Activated CD4-positive, alpha-beta T cell treated with anti-CD3 and anti-CD28 coated beads for 36 hours (primary cell): ENCODE data around the gene AGXT2. TPM values are rescaled to one million over a fixed set of nuclear protein-coding genes. Genes with fewer than 3 reads are reported as not detected.

Experiments used
- ATAC-seq: fragments of 200-7000 bp; cut with Tn5 transposase; one replicate; pipeline ENCODE4 v1.10.0; 2021; ENCODE audit warnings: mild to moderate bottlenecking, moderate library complexity
- CTCF ChIA-PET: fragments of 350-600 bp; sonication (Branson Sonifier 250); formaldehyde crosslinking; loops from one replicate; lab custom pipeline; 2021; ENCODE audit warnings: antibody characterized with exemption; lab: Charles Lee
- POLR2A ChIA-PET: fragments of 350-600 bp; sonication (Branson Sonifier 250); formaldehyde crosslinking; loops from one replicate; lab custom pipeline; 2021; ENCODE audit warnings: antibody characterized with exemption, inconsistent platforms; lab: Charles Lee
- DNase-seq: peaks from one replicate; pipeline ENCODE4 v3.0.0-alpha.2; 2020
- H3K27ac Mint-ChIP-seq: one replicate; pipeline ENCODE4 v1.8.0; 2021; ENCODE audit warnings: mixed read lengths
- H3K27me3 Mint-ChIP-seq: one replicate; pipeline ENCODE4 v1.8.0; 2021; ENCODE audit warnings: mixed read lengths
- H3K36me3 Mint-ChIP-seq: one replicate; pipeline ENCODE4 v1.8.0; 2021; ENCODE audit warnings: low read depth, mixed read lengths
- H3K4me1 Mint-ChIP-seq: one replicate; pipeline ENCODE4 v1.8.0; 2021; ENCODE audit warnings: mixed read lengths
- H3K4me3 Mint-ChIP-seq: one replicate; pipeline ENCODE4 v1.8.0; 2021; ENCODE audit warnings: mild to moderate bottlenecking, moderate library complexity, mixed read lengths
- H3K9me3 Mint-ChIP-seq: one replicate; pipeline ENCODE4 v1.8.0; 2021; ENCODE audit warnings: low read depth, mixed read lengths
- intact Hi-C, 2 experiments: fragments of 100-400 bp; cut with DNase I in 1 of 2; cut with micrococcal nuclease in 1 of 2; formaldehyde crosslinking; loops; one replicate each; pipeline versions ENCODE4 v1.14.2 to v1.15.1; 2022 to 2024; cut with DNase I, micrococcal nuclease
- total RNA-seq, 2 experiments: library from RNA; stranded (reverse); gene quantifications; one replicate each; pipeline ENCODE4 v1.2.3, GENCODE V29; 2021

Gene AGXT2
- total RNA-seq, 2 experiments from 2014 or later, result not detected

DNA sequence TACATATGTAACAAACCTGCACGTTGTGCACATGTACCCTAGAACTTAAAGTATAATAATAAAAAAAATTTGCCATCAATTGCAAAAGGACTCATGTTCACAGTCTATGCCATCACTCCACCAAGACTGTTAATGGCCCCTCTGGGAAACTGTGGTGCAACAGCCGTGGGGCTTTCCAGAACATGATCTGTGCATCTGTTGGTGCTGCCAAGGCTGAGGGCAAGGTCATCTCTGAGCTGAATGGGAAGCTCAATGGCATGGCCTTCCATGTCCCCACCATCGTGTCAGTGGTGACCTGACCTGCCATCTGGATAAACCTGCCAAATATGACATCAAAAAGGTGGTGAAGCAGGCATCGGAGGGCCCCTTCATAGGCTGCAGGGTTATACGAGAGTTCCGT lies 33.4 kb upstream of the AGXT2 start:
- peaks cover 11% of the 10 kb centered on the region for H3K27me3 Mint-ChIP-seq
- POLR2A ChIA-PET, result interaction anchor here (0.5 kb wide), 1 partner anchor 1113 kb away, joined by 3 read pairs; no protein-coding TSS in a partner anchor
- no peaks in the 10 kb centered on the region for H3K9me3 Mint-ChIP-seq
- H3K4me3 Mint-ChIP-seq, result no peak overlapping the region
- no peaks in the 10 kb centered on the region for H3K4me1 Mint-ChIP-seq
- DNase-seq, result no peak
- no peak for ATAC-seq
- CTCF ChIA-PET, result no interaction called here
- intact Hi-C loops, result no loop called here
- H3K36me3 Mint-ChIP-seq, result no peaks in the 10 kb centered on the region
- H3K27ac Mint-ChIP-seq, result no peak overlapping the region

DNA sequence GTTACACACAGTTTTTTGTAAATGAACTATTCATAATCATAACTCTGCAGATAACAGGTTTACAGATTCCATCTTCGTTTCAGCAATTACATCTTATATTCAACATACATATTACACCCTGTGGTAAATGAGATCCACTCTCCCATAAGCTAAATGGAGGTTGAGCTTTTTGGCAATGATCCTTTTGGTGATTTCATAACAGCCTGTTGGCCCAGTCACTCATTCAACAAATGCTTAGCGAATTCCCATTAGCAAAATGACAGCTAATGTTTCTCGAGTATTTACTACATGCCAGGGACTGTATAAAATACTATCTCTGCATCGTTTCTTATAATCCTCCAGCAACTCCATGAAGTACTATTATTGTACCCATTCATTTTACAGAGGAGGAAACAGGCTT lies 25.4 kb upstream of the AGXT2 start:
- Mint-ChIP-seq H3K9me3 (peaks cover 2% of the 10 kb centered on the region), H3K4me1 (no peaks in the 10 kb centered on the region), H3K27ac (no peak overlapping the region), H3K36me3 (no peaks in the 10 kb centered on the region), H3K27me3 (peaks cover 31% of the 10 kb centered on the region), H3K4me3 (no peak overlapping the region)
- intact Hi-C loops, result no loop called here
- ChIA-PET POLR2A (interaction anchor here (0.6 kb wide), 1 partner anchor 1106 kb away, joined by 4 read pairs; no protein-coding TSS in a partner anchor), CTCF (no interaction called here)
- DNase-seq, result no peak
- no peak for ATAC-seq

DNA sequence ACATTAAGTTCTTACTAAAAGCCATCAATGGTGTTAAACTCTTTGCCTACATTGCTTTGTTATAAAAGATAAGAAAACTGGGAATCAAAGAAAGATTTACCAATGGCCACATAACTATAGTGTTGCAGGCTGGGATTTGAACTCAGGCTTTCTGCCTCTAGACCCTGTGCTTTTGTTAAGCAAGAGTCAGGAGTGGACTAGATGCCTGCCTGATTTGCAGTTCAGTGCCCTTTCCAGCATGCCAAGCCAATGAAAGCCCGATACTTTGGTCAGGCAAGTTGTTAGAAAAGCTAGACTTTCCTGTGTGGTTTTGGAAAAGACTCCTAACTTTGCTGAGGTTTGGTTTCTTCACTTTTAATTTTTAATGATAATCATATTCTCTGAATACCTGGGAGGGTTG lies 21.4 kb upstream of the AGXT2 start:
- peaks cover 38% of the 10 kb centered on the region for H3K27me3 Mint-ChIP-seq
- ATAC-seq, result no peak
- peaks cover 2% of the 10 kb centered on the region for H3K9me3 Mint-ChIP-seq
- POLR2A ChIA-PET, result no interaction called here
- no peak overlapping the region for H3K27ac Mint-ChIP-seq
- intact Hi-C loops, result no loop called here
- CTCF ChIA-PET, result interaction anchor here (0.7 kb wide), 1 partner anchor 343 kb away, joined by 3 read pairs; no protein-coding TSS in a partner anchor
- no peak for DNase-seq
- H3K4me1 Mint-ChIP-seq, result no peaks in the 10 kb centered on the region
- H3K36me3 Mint-ChIP-seq, result no peaks in the 10 kb centered on the region
- H3K4me3 Mint-ChIP-seq, result no peak overlapping the region

DNA sequence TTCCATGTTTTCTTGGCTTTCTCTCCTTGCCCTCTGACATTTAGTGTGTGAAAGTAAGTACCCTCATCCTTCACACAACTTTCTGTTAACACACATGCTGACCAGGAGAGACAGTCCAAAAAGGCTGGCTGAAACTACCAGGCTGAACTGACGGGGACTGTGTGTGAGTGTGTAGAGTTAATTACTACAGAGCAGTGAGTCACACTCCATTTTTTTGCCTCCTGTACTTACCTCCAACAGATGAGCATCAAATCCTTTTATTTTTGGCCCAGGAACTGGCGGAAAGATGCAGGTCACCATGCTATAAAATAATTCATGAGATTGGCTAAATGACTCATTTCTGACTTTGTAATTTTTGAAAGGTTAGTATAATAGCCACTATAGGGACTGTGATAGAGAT lies 20.2 kb upstream of the AGXT2 start:
- ATAC-seq, result no peak
- no peak overlapping the region for H3K27ac Mint-ChIP-seq
- no peaks in the 10 kb centered on the region for H3K4me1 Mint-ChIP-seq
- POLR2A ChIA-PET, result no interaction called here
- intact Hi-C loops, result no loop called here
- no peaks in the 10 kb centered on the region for H3K36me3 Mint-ChIP-seq
- DNase-seq, result no peak
- peaks cover 37% of the 10 kb centered on the region for H3K27me3 Mint-ChIP-seq
- no peak overlapping the region for H3K4me3 Mint-ChIP-seq
- CTCF ChIA-PET, result interaction anchor here (0.8 kb wide), 1 partner anchor 64 kb away, joined by 3 read pairs; no protein-coding TSS in a partner anchor
- H3K9me3 Mint-ChIP-seq, result no peaks in the 10 kb centered on the region

DNA sequence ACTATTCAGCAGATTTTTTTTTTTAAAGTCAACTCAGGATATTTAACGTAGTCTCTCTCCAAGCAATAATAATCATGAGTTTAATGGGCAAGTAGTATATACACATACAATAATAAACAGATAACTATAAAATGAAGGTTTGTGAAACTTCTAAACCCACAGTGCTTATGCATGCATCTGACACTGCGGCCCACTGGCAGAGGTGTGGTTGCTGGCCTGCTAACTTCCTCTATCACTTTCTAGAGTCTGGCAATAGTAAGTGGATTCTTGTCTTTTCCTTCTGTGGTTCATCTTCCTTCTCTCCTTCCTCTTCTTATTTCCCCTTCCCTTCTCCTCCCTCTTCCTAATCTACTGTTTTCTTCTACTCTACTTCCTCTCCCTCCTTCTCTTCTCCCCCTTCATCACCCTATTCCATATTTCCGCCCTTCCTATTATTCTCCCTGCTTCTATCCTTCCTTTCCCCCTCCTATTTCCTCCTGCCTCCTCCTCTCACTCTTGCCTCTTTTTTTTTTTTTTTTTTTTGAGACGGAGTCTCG lies 18.6 kb upstream of the AGXT2 start:
- no peak overlapping the region for H3K27ac Mint-ChIP-seq
- H3K4me1 Mint-ChIP-seq, result no peaks in the 10 kb centered on the region
- ChIA-PET POLR2A (no interaction called here), CTCF (interaction anchor here (0.7 kb wide), 2 partner anchors 154 to 320 kb away, joined by 3 read pairs; no protein-coding TSS in a partner anchor)
- no peak for DNase-seq
- peaks cover 42% of the 10 kb centered on the region for H3K27me3 Mint-ChIP-seq
- H3K4me3 Mint-ChIP-seq, result no peak overlapping the region
- H3K36me3 Mint-ChIP-seq, result no peaks in the 10 kb centered on the region
- no peak for ATAC-seq
- intact Hi-C loops, result no loop called here
- H3K9me3 Mint-ChIP-seq, result no peaks in the 10 kb centered on the region

DNA sequence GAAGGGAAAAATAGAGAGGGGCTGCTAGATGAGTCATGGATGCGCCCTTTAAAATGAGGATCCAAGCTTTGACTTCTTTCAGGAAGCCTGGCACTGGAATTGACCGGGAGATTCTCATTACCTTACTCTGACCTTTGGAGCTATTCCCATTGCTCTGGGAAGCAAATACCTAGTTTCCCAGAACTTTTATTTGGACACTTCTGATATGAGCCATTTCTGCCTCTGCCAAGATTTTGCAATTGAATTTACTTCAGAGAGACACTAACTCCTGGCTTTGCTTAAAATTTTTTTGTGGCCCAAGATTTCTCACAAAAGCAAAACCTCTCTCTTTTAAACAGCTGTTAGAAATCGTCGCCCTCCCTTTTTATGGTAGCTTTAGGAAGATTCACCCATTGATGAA lies 15.7 kb upstream of the AGXT2 start:
- Mint-ChIP-seq H3K4me3 (no peak overlapping the region), H3K27me3 (peaks cover 43% of the 10 kb centered on the region), H3K4me1 (peaks cover 2% of the 10 kb centered on the region), H3K36me3 (no peaks in the 10 kb centered on the region), H3K27ac (no peak overlapping the region), H3K9me3 (no peaks in the 10 kb centered on the region)
- DNase-seq, result no peak
- ChIA-PET CTCF (interaction anchor here (0.7 kb wide), 1 partner anchor 32 kb away, joined by 3 read pairs; no protein-coding TSS in a partner anchor), POLR2A (interaction anchor here (0.6 kb wide), 1 partner anchor 1493 kb away, joined by 3 read pairs; no protein-coding TSS in a partner anchor)
- ATAC-seq, result no peak
- intact Hi-C loops, result no loop called here

DNA sequence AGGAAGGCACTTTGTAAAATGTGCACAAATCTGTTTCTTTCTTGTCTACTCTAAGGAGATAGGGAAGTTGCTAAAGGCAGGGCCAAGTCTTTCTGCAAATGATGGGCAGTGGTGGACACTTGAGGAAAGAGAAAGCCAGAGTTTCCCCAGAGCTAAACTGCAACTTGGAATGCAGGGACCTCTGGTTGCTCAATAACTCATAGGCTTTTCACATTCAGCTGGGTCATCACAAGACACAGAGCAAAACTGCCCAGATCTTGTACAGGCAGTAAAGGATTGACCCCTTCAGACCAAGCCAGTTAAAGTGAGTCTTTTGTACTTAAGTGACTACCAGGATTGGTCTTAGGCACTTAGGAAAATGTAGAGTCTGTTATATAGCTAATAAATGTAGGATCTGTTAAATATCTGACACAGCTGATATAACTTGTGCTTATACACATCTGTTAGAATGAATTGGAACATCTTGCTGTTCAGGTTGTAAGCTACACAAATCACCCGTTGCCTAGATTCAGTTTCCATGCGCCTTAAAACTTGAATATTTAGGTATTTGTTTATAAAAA lies 13.5 kb upstream of the AGXT2 start:
- no peak overlapping the region for H3K27ac Mint-ChIP-seq
- H3K27me3 Mint-ChIP-seq, result peaks cover 38% of the 10 kb centered on the region
- H3K36me3 Mint-ChIP-seq, result no peaks in the 10 kb centered on the region
- ATAC-seq, result no peak
- no peaks in the 10 kb centered on the region for H3K9me3 Mint-ChIP-seq
- intact Hi-C loops, result no loop called here
- POLR2A ChIA-PET, result no interaction called here
- CTCF ChIA-PET, result no interaction called here
- H3K4me3 Mint-ChIP-seq, result no peak overlapping the region
- peaks cover 9% of the 10 kb centered on the region for H3K4me1 Mint-ChIP-seq
- no peak for DNase-seq

DNA sequence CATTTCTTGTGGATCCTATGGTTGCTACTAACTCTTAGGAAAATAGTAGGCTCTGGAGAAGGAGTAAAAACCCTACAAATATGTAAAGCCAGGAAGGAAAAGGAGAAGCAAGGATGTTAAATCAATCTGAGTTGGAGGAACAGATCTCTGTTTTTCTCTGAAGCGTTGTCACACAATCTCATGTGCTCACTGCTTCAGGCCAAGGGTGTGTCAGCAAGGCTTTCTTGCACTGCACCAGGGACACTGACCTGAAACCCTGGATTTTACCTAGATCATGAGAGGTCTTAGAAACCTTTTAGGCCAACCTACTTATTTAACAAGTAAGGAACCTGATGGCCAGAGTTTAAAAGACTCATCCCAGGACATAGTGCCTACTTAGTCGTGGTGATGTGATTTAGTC lies 12.5 kb upstream of the AGXT2 start:
- POLR2A ChIA-PET, result no interaction called here

DNA sequence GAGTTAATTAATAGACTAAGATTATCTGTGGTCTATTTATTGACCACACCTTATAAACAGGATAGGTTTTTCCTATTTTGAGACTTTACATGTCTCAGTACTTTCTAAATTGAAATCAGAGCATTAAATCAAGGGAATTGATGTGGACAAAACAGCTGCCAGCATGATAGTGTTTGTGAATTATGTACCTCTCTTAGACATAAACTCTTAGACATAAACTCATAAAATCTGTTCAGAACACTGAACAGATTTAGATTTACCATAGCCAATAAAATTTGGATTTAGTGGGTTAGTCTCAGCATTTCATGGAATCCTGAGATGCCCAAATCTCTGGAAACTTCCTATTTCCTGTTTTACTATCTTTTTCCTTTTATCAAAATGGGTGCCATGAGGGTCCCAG lies 11.5 kb upstream of the AGXT2 start:
- Mint-ChIP-seq H3K27me3 (peaks cover 35% of the 10 kb centered on the region), H3K4me1 (peaks cover 9% of the 10 kb centered on the region), H3K9me3 (no peaks in the 10 kb centered on the region), H3K27ac (no peak overlapping the region), H3K36me3 (no peaks in the 10 kb centered on the region), H3K4me3 (no peak overlapping the region)
- ATAC-seq, result no peak
- intact Hi-C loops, result loop anchor here in 1 of 2 experiments (2.0 kb wide), 2 partner anchors 260 to 794 kb away; no protein-coding TSS in a partner anchor
- POLR2A ChIA-PET, result interaction anchor here (0.6 kb wide), 1 partner anchor 850 kb away, joined by 4 read pairs; no protein-coding TSS in a partner anchor
- CTCF ChIA-PET, result no interaction called here
- no peak for DNase-seq

More for the DNA sequence above, 12.5 kb upstream of the AGXT2 start:
- no peaks in the 10 kb centered on the region for H3K9me3 Mint-ChIP-seq
- intact Hi-C loops, result no loop called here
- H3K36me3 Mint-ChIP-seq, result no peaks in the 10 kb centered on the region
- no peak overlapping the region for H3K4me3 Mint-ChIP-seq
- peaks cover 9% of the 10 kb centered on the region for H3K4me1 Mint-ChIP-seq
- H3K27me3 Mint-ChIP-seq, result peaks cover 36% of the 10 kb centered on the region
- DNase-seq, result no peak
- ATAC-seq, result no peak
- CTCF ChIA-PET, result no interaction called here
- no peak overlapping the region for H3K27ac Mint-ChIP-seq

DNA sequence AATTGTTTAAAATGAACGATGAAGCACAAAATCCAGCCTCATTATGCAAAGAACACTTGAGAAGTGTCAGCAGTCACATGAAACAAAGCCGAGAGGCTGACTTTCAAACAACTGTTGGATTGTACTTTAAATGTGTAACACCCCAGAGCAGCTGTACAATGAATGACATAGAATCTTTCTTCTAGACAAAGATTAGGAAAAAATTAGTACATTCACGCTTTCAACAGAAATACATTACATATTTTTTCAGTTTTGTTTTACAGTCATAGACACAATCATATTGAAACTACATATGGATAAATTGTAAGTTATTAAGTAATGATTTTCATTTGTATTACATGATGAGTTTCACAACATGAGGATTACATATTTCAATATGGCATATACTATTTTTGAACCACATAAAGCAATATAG lies 10.6 kb upstream of the AGXT2 start:
- ATAC-seq (peak; percentile 87), DNase-seq (peak; percentile 5)
- no peak overlapping the region for H3K4me3 Mint-ChIP-seq
- H3K9me3 Mint-ChIP-seq, result no peaks in the 10 kb centered on the region
- ChIA-PET CTCF (no interaction called here), POLR2A (no interaction called here)
- H3K4me1 Mint-ChIP-seq, result peaks cover 9% of the 10 kb centered on the region
- H3K27me3 Mint-ChIP-seq, result peaks cover 39% of the 10 kb centered on the region
- intact Hi-C loops, result loop anchor here in 1 of 2 experiments (1.0 to 2.0 kb wide), 3 partner anchors 72 to 794 kb away; no protein-coding TSS in a partner anchor
- no peak overlapping the region for H3K27ac Mint-ChIP-seq
- no peaks in the 10 kb centered on the region for H3K36me3 Mint-ChIP-seq

DNA sequence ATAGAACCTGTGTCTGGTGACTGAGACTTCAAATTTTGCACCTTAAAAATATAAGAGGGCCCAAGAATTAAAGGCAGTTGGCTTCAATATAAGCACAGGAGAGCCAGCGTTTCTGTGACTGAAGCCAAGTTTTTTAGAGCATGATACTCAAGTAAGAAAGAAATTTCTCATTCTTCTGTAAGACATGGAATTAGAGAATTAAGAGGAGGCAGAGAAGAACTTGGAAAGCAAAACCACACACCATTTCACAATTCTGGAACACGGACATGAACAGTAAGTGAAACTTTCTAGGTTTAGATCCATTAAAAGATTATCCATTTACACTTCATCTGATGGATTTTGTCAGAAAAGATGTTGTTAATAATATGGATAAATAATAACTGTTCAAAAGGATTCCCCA lies 8.9 kb upstream of the AGXT2 start:
- DNase-seq, result no peak
- ChIA-PET POLR2A (no interaction called here), CTCF (no interaction called here)
- Mint-ChIP-seq H3K9me3 (no peaks in the 10 kb centered on the region), H3K27me3 (peaks cover 37% of the 10 kb centered on the region), H3K4me1 (peaks cover 9% of the 10 kb centered on the region), H3K27ac (no peak overlapping the region), H3K4me3 (no peak overlapping the region), H3K36me3 (no peaks in the 10 kb centered on the region)
- intact Hi-C loops, result no loop called here
- ATAC-seq, result no peak

DNA sequence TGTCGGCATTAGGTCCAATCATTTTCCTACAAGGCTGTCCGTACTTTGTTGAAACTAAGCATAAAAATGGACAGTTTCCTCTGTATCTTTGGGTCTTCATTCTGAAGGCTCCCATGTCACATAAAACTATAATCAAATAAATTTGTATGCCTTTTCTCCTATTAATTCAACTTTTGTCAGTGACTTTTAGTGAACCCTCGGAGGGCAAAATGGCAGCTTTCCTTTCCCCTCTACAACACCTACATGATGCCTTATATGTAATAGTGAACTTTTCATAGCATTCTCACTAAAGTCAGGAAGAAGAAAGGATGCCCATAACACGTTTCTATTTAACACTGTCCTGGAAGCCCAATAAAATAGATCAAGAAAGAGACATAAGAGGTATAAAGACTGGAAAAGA lies 5.1 kb upstream of the AGXT2 start:
- Mint-ChIP-seq H3K4me3 (no peak overlapping the region), H3K27ac (no peak overlapping the region), H3K4me1 (peaks cover 2% of the 10 kb centered on the region), H3K36me3 (no peaks in the 10 kb centered on the region), H3K9me3 (no peaks in the 10 kb centered on the region), H3K27me3 (peaks cover 40% of the 10 kb centered on the region)
- no peak for ATAC-seq
- intact Hi-C loops, result no loop called here
- CTCF ChIA-PET, result no interaction called here
- POLR2A ChIA-PET, result no interaction called here
- no peak for DNase-seq
